Liver (tissue), 9 donors: ENCODE results near the gene NPEPL1. TPM values are rescaled to one million over a fixed set of nuclear protein-coding genes. Genes with fewer than 3 reads are reported as not detected.

Experiments used
- DNase-seq: peaks from one replicate; pipeline ENCODE4 v3.0.0-alpha.2; 2017; ENCODE audit warnings: low spot score
- H3K27ac ChIP-seq, 2 donors: one replicate each; pipeline ENCODE4 v1.7.0; 2013; ENCODE audit warnings: inconsistent platforms in 2 of 2, low read length in 2 of 2, control low read depth in 1 of 2, low read depth in 1 of 2, mild to moderate bottlenecking in 1 of 2
- H3K27me3 ChIP-seq, 4 donors: one replicate each; pipeline versions ENCODE4 v1.6.1 to v1.7.0; 2013; ENCODE audit warnings: low read length in 3 of 4, inconsistent platforms in 1 of 4, mild to moderate bottlenecking in 1 of 4, moderate library complexity in 1 of 4; ENCODE audit not compliant: control insufficient read depth in 4 of 4, insufficient read depth in 4 of 4
- H3K36me3 ChIP-seq, 4 donors: one replicate each; pipeline versions ENCODE4 v1.6.1 to v1.7.0; 2013; ENCODE audit warnings: low read length in 3 of 4, mild to moderate bottlenecking in 3 of 4, low read depth in 1 of 4, moderate library complexity in 1 of 4; ENCODE audit not compliant: control insufficient read depth in 4 of 4, insufficient read depth in 3 of 4
- H3K4me1 ChIP-seq, 4 donors: one replicate each; pipeline versions ENCODE4 v1.6.1 to v1.7.0; 2013; ENCODE audit warnings: low read length in 3 of 4, mild to moderate bottlenecking in 3 of 4, moderate library complexity in 1 of 4; ENCODE audit not compliant: control insufficient read depth in 4 of 4, insufficient read depth in 4 of 4
- H3K4me3 ChIP-seq, 3 donors: one replicate each; pipeline versions ENCODE4 v1.6.1 to v1.7.0; 2013; ENCODE audit warnings: low read length in 3 of 3, control low read depth in 1 of 3, low read depth in 1 of 3, mild to moderate bottlenecking in 1 of 3
- H3K9ac ChIP-seq, 2 donors: one replicate each; pipeline ENCODE4 v1.7.0; 2013; ENCODE audit warnings: low read length in 2 of 2, mild to moderate bottlenecking in 2 of 2, moderate library complexity in 2 of 2, control low read depth in 1 of 2, low read depth in 1 of 2
- H3K9me3 ChIP-seq, 4 donors: one replicate each; pipeline versions ENCODE4 v1.6.1 to v1.7.0; 2013; ENCODE audit warnings: low read length in 3 of 4; ENCODE audit not compliant: control insufficient read depth in 4 of 4
- EGR1 ChIP-seq, 2 donors: IDR thresholded peaks; 2 replicates each; pipeline ENCODE4 v1.6.1; 2016 to 2018; ENCODE audit warnings: antibody characterized with exemption in 2 of 2, low read depth in 2 of 2
- FOXA1 ChIP-seq: IDR thresholded peaks from 2 replicates; pipeline ENCODE4 v1.6.1; 2016; ENCODE audit warnings: antibody characterized with exemption
- FOXA2 ChIP-seq: IDR thresholded peaks from 2 replicates; pipeline ENCODE4 v1.6.1; 2016; ENCODE audit warnings: antibody characterized with exemption
- GABPA ChIP-seq, 2 donors: IDR thresholded peaks in 1 of 2; conservative IDR thresholded peaks in 1 of 2; 2 replicates each; pipeline ENCODE4 v1.6.1; 2016; ENCODE audit warnings: antibody characterized with exemption in 2 of 2, mild to moderate bottlenecking in 1 of 2, moderate library complexity in 1 of 2
- HNF4A ChIP-seq, 2 donors: conservative IDR thresholded peaks; 2 replicates each; pipeline ENCODE4 v1.6.1; 2016; ENCODE audit warnings: antibody characterized with exemption in 2 of 2, mild to moderate bottlenecking in 2 of 2
- HNF4G ChIP-seq: IDR thresholded peaks from 2 replicates; pipeline ENCODE4 v1.6.1; 2016; ENCODE audit warnings: antibody characterized with exemption
- JUND ChIP-seq, 2 donors: IDR thresholded peaks; 2 replicates each; pipeline ENCODE4 v1.6.1; 2016; ENCODE audit warnings: antibody characterized with exemption in 2 of 2
- NR2F2 ChIP-seq: IDR thresholded peaks from 2 replicates; pipeline ENCODE4 v1.6.1; 2016; ENCODE audit warnings: antibody characterized with exemption
- RAD21 ChIP-seq, 2 donors: IDR thresholded peaks; 2 replicates each; pipeline ENCODE4 v1.6.1; 2016; ENCODE audit warnings: antibody characterized with exemption in 2 of 2, mild to moderate bottlenecking in 2 of 2
- RXRA ChIP-seq, 2 donors: IDR thresholded peaks; 2 replicates each; pipeline ENCODE4 v1.6.1; 2017 to 2018; ENCODE audit warnings: antibody characterized with exemption in 2 of 2, mild to moderate bottlenecking in 1 of 2
- SP1 ChIP-seq: IDR thresholded peaks from 2 replicates; pipeline ENCODE4 v1.6.1; 2018; ENCODE audit warnings: antibody characterized with exemption, mild to moderate bottlenecking
- TAF1 ChIP-seq: conservative IDR thresholded peaks from 2 replicates; pipeline ENCODE4 v1.6.1; 2016; ENCODE audit warnings: antibody characterized with exemption, mild to moderate bottlenecking
- YY1 ChIP-seq: IDR thresholded peaks from 2 replicates; pipeline ENCODE4 v1.6.1; 2016; ENCODE audit warnings: antibody characterized with exemption, mild to moderate bottlenecking
- WGBS: extraction: QIAGEN DNeasy Blood & Tissue Kit; methylation state at CpG from one replicate; pipeline ENCODE4 v1.1.7; 2013; 5-methylcytosine and 5-hydroxymethylcytosine counted together
- polyA plus RNA-seq, 2 donors: library from polyadenylated mRNA; stranded (reverse) in 1 of 2; unstranded in 1 of 2; fragments of 200-250 nt in 1 of 2; fragments of >200 nt in 1 of 2; fragmentation: Nextera tagmentation in 1 of 2; extraction: Ambion mirVana in 1 of 2; gene quantifications; one replicate each; pipeline versions ENCODE4 v1.2.1 to v1.2.3, GENCODE V29; 2013 to 2015
- total RNA-seq, 2 donors: library from RNA; depleted of rRNA; stranded (reverse); fragments of >200 nt; gene quantifications; one replicate each; pipeline ENCODE4 v1.2.3, GENCODE V29; 2014
- TF ChIP-seq, protein P1 (sequence below): IDR thresholded peaks from 2 replicates; pipeline ENCODE4 v1.6.1; 2016; ENCODE audit warnings: antibody characterized with exemption
- TF ChIP-seq, protein P2 (sequence below): IDR thresholded peaks from 2 replicates; pipeline ENCODE4 v1.6.1; 2016; ENCODE audit warnings: antibody characterized with exemption, mild to moderate bottlenecking
- TF ChIP-seq, protein P3 (sequence below): fragments of 150-350 bp; IDR thresholded peaks from 2 replicates; pipeline ENCODE4 v1.5.1; 2017; ENCODE audit warnings: improper control_type of control experiment, low read depth, low read length; ENCODE audit not compliant: missing input control
- TF ChIP-seq, protein P4 (sequence below): IDR thresholded peaks from 2 replicates; pipeline ENCODE4 v1.6.1; 2016; ENCODE audit warnings: antibody characterized with exemption
- TF ChIP-seq, protein P5 (sequence below): IDR thresholded peaks from 2 replicates; pipeline ENCODE4 v1.6.1; 2016; ENCODE audit warnings: antibody characterized with exemption
- donor health status: healthy.
- donor health status: healthy.
- donor health status: healthy.
- donor health status: healthy.
- donor health status: healthy.

The NPEPL1 gene
- total and polyA plus RNA-seq, 4 donors = 8.0 to 13.3 (median 10.9) TPM

DNA sequence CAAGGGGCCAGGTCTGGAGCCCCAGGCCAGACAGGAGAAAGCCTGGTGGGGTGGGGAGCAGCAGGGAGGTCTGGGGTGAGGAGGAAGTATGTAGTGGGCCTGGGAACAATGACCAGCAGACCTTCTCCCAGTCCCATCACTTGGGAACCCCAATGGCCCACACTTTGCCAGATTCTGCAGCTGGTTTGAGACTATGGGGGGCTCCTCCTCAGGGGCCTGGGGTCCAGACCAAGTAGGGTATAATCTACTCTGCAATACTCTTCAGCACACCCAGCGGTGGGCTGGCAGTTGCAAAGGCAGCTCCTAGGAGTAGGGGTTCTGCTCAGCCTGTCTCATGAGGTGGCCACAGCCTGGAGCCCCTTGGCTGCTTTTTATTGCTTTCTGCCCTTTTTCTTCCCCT lies 52.8 kb downstream of the NPEPL1 start:
- TF ChIP-seq RXRA (IDR thresholded peaks at IDR 0.05) (no peak), SP1 (no peak), FOXA1 (no peak), HNF4A (conservative IDR thresholded peaks at IDR 0.05) (no peak), YY1 (no peak), EGR1 (IDR thresholded peaks at IDR 0.05; ENCODE audit: low read depth in 2 of 2) (no peak), JUND (IDR thresholded peaks at IDR 0.05) (no peak), TAF1 (no peak), GABPA (IDR thresholded peaks at IDR 0.05 in 1 of 2, conservative IDR thresholded peaks at IDR 0.05 in 1 of 2) (no peak), HNF4G (no peak), RAD21 (IDR thresholded peaks at IDR 0.05) (no peak), NR2F2 (no peak), FOXA2 (no peak)
- TF ChIP-seq, protein P1, sequence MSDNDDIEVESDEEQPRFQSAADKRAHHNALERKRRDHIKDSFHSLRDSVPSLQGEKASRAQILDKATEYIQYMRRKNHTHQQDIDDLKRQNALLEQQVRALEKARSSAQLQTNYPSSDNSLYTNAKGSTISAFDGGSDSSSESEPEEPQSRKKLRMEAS = no peak
- TF ChIP-seq, protein P2, sequence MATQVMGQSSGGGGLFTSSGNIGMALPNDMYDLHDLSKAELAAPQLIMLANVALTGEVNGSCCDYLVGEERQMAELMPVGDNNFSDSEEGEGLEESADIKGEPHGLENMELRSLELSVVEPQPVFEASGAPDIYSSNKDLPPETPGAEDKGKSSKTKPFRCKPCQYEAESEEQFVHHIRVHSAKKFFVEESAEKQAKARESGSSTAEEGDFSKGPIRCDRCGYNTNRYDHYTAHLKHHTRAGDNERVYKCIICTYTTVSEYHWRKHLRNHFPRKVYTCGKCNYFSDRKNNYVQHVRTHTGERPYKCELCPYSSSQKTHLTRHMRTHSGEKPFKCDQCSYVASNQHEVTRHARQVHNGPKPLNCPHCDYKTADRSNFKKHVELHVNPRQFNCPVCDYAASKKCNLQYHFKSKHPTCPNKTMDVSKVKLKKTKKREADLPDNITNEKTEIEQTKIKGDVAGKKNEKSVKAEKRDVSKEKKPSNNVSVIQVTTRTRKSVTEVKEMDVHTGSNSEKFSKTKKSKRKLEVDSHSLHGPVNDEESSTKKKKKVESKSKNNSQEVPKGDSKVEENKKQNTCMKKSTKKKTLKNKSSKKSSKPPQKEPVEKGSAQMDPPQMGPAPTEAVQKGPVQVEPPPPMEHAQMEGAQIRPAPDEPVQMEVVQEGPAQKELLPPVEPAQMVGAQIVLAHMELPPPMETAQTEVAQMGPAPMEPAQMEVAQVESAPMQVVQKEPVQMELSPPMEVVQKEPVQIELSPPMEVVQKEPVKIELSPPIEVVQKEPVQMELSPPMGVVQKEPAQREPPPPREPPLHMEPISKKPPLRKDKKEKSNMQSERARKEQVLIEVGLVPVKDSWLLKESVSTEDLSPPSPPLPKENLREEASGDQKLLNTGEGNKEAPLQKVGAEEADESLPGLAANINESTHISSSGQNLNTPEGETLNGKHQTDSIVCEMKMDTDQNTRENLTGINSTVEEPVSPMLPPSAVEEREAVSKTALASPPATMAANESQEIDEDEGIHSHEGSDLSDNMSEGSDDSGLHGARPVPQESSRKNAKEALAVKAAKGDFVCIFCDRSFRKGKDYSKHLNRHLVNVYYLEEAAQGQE = no peak
- TF ChIP-seq, protein P3, sequence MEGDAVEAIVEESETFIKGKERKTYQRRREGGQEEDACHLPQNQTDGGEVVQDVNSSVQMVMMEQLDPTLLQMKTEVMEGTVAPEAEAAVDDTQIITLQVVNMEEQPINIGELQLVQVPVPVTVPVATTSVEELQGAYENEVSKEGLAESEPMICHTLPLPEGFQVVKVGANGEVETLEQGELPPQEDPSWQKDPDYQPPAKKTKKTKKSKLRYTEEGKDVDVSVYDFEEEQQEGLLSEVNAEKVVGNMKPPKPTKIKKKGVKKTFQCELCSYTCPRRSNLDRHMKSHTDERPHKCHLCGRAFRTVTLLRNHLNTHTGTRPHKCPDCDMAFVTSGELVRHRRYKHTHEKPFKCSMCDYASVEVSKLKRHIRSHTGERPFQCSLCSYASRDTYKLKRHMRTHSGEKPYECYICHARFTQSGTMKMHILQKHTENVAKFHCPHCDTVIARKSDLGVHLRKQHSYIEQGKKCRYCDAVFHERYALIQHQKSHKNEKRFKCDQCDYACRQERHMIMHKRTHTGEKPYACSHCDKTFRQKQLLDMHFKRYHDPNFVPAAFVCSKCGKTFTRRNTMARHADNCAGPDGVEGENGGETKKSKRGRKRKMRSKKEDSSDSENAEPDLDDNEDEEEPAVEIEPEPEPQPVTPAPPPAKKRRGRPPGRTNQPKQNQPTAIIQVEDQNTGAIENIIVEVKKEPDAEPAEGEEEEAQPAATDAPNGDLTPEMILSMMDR = no peak
- TF ChIP-seq, protein P4, sequence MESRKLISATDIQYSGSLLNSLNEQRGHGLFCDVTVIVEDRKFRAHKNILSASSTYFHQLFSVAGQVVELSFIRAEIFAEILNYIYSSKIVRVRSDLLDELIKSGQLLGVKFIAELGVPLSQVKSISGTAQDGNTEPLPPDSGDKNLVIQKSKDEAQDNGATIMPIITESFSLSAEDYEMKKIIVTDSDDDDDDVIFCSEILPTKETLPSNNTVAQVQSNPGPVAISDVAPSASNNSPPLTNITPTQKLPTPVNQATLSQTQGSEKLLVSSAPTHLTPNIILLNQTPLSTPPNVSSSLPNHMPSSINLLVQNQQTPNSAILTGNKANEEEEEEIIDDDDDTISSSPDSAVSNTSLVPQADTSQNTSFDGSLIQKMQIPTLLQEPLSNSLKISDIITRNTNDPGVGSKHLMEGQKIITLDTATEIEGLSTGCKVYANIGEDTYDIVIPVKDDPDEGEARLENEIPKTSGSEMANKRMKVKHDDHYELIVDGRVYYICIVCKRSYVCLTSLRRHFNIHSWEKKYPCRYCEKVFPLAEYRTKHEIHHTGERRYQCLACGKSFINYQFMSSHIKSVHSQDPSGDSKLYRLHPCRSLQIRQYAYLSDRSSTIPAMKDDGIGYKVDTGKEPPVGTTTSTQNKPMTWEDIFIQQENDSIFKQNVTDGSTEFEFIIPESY = no peak
- TF ChIP-seq, protein P5, sequence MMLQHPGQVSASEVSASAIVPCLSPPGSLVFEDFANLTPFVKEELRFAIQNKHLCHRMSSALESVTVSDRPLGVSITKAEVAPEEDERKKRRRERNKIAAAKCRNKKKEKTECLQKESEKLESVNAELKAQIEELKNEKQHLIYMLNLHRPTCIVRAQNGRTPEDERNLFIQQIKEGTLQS = no peak
- Histone ChIP-seq H3K9ac (no peak overlapping the region), H3K27me3 (peaks cover 0 to 10% (median 0%) of the 10 kb centered on the region in 4 donors), H3K36me3 (no peaks in the 10 kb centered on the region), H3K9me3 (no peaks in the 10 kb centered on the region), H3K4me3 (no peak overlapping the region), H3K4me1 (no peaks in the 10 kb centered on the region), H3K27ac (no peak overlapping the region)
- 77% methylated on average over 1 of the region's 1 CpG for WGBS
- no peak for DNase-seq
